ENCODE data around the gene PRMT6. TPM values are rescaled to one million over a fixed set of nuclear protein-coding genes. Genes with fewer than 3 reads are reported as not detected.
"Not testable (repeated sequence)": the region's sequence is repeated elsewhere in the genome, so short reads cannot be mapped to it uniquely, and the experiment has no call there.

The PRMT6 gene
- total RNA-seq, 1 experiment from 2014 or later, result 11.5 TPM

- H3K27me3 Mint-ChIP-seq (ENCODE audit: insufficient read depth, unreplicated experiment), result peaks cover 3% of the 10 kb centered on the region
- Histone ChIP-seq H3K9me3 (no peaks in the 10 kb centered on the region), H3K36me3 (ENCODE audit: control insufficient read depth, insufficient read depth, low read length) (no peaks in the 10 kb centered on the region), H3K4me1 (no peaks in the 10 kb centered on the region), H3K4me3 (ENCODE audit: low read depth, low read length) (no peak overlapping the region), H3K27me3 (replicated peaks; ENCODE audit: control insufficient read depth, insufficient read depth, low read length) (no peaks in the 10 kb centered on the region)
- no peak overlapping the region for H3K4me3 Mint-ChIP-seq (ENCODE audit: unreplicated experiment)
- POLR2A ChIA-PET, result no interaction called here
- no peaks in the 10 kb centered on the region for H3K9me3 Mint-ChIP-seq (ENCODE audit: unreplicated experiment)
- no peak for DNase-seq
- no peak for TF ChIP-seq CTCF (IDR thresholded peaks at IDR 0.05; ENCODE audit: insufficient read depth in 1 of 2, low read depth in 1 of 2, low read length in 1 of 2, severe bottlenecking in 1 of 2, unreplicated experiment in 1 of 2)
- no TSS peak for BruUV-seq (replicated peaks)
- no peaks in the 10 kb centered on the region for H3K4me1 Mint-ChIP-seq (ENCODE audit: low read depth, unreplicated experiment)
- CTCF ChIA-PET, result no interaction called here
- intact Hi-C loops (cut with micrococcal nuclease; ENCODE audit: unreplicated experiment), result no loop called here
- no peak overlapping the region for H3K27ac Mint-ChIP-seq (ENCODE audit: unreplicated experiment)
- no peaks in the 10 kb centered on the region for H3K36me3 Mint-ChIP-seq (ENCODE audit: insufficient read depth, unreplicated experiment)
Measured at GRCh38 chr1:107081102-107081501, 24.6 kb downstream of the PRMT6 start.

- no peaks in the 10 kb centered on the region for H3K9me3 Mint-ChIP-seq (ENCODE audit: unreplicated experiment)
- H3K27ac Mint-ChIP-seq (ENCODE audit: unreplicated experiment), result no peak overlapping the region
- intact Hi-C loops (cut with micrococcal nuclease; ENCODE audit: unreplicated experiment), result no loop called here
- ChIA-PET POLR2A (no interaction called here), CTCF (no interaction called here)
- no peak for DNase-seq
- no peaks in the 10 kb centered on the region for H3K36me3 ChIP-seq (ENCODE audit: control insufficient read depth, insufficient read depth, low read length)
- no peaks in the 10 kb centered on the region for H3K9me3 ChIP-seq
- no peaks in the 10 kb centered on the region for H3K4me1 ChIP-seq
- no peak overlapping the region for H3K4me3 ChIP-seq (ENCODE audit: low read depth, low read length)
- H3K36me3 Mint-ChIP-seq (ENCODE audit: insufficient read depth, unreplicated experiment), result no peaks in the 10 kb centered on the region
- peaks cover 2% of the 10 kb centered on the region for H3K27me3 Mint-ChIP-seq (ENCODE audit: insufficient read depth, unreplicated experiment)
- BruUV-seq (replicated peaks), result no TSS peak
- H3K4me3 Mint-ChIP-seq (ENCODE audit: unreplicated experiment), result no peak overlapping the region
- H3K4me1 Mint-ChIP-seq (ENCODE audit: low read depth, unreplicated experiment), result no peaks in the 10 kb centered on the region
- no peaks in the 10 kb centered on the region for H3K27me3 ChIP-seq (replicated peaks; ENCODE audit: control insufficient read depth, insufficient read depth, low read length)
- TF ChIP-seq CTCF (IDR thresholded peaks at IDR 0.05; ENCODE audit: insufficient read depth in 1 of 2, low read depth in 1 of 2, low read length in 1 of 2, severe bottlenecking in 1 of 2, unreplicated experiment in 1 of 2), result no peak
Measured at GRCh38 chr1:107091418-107091817, 34.9 kb downstream of the PRMT6 start.

- DNase-seq; H3K27me3 ChIP-seq (replicated peaks; ENCODE audit: control insufficient read depth, insufficient read depth, low read length); BruUV-seq (replicated peaks); H3K4me3 ChIP-seq (ENCODE audit: low read depth, low read length); H3K4me3 Mint-ChIP-seq (ENCODE audit: unreplicated experiment); H3K4me1 Mint-ChIP-seq (ENCODE audit: low read depth, unreplicated experiment); H3K9me3 Mint-ChIP-seq (ENCODE audit: unreplicated experiment); H3K4me1 ChIP-seq; H3K36me3 Mint-ChIP-seq (ENCODE audit: insufficient read depth, unreplicated experiment); POLR2A ChIA-PET; H3K9me3 ChIP-seq; H3K36me3 ChIP-seq (ENCODE audit: control insufficient read depth, insufficient read depth, low read length); H3K27me3 Mint-ChIP-seq (ENCODE audit: insufficient read depth, unreplicated experiment); intact Hi-C loops (cut with micrococcal nuclease; ENCODE audit: unreplicated experiment); CTCF ChIA-PET; H3K27ac Mint-ChIP-seq (ENCODE audit: unreplicated experiment): not testable (repeated sequence)
Measured at GRCh38 chr1:107093395-107093794, 36.9 kb downstream of the PRMT6 start.

GRCh38 chr1:107095647-107096046 is 39.2 kb downstream of the PRMT6 start:
- BruUV-seq (replicated peaks), result no TSS peak
- H3K27me3 ChIP-seq (replicated peaks; ENCODE audit: control insufficient read depth, insufficient read depth, low read length), result no peaks in the 10 kb centered on the region
- H3K27ac Mint-ChIP-seq (ENCODE audit: unreplicated experiment), result no peak overlapping the region

More at GRCh38 chr1:107095647-107096046, 39.2 kb downstream of the PRMT6 start:
- H3K9me3 Mint-ChIP-seq (ENCODE audit: unreplicated experiment), result no peaks in the 10 kb centered on the region
- H3K4me1 ChIP-seq, result no peaks in the 10 kb centered on the region
- no peaks in the 10 kb centered on the region for H3K4me1 Mint-ChIP-seq (ENCODE audit: low read depth, unreplicated experiment)
- no peak for DNase-seq
- H3K27me3 Mint-ChIP-seq (ENCODE audit: insufficient read depth, unreplicated experiment), result peaks cover 5% of the 10 kb centered on the region
- ChIA-PET POLR2A (no interaction called here), CTCF (no interaction called here)
- H3K4me3 ChIP-seq (ENCODE audit: low read depth, low read length), result no peak overlapping the region
- no peaks in the 10 kb centered on the region for H3K36me3 ChIP-seq (ENCODE audit: control insufficient read depth, insufficient read depth, low read length)
- no peaks in the 10 kb centered on the region for H3K36me3 Mint-ChIP-seq (ENCODE audit: insufficient read depth, unreplicated experiment)
- intact Hi-C loops (cut with micrococcal nuclease; ENCODE audit: unreplicated experiment), result no loop called here
- no peak for TF ChIP-seq CTCF (IDR thresholded peaks at IDR 0.05; ENCODE audit: insufficient read depth in 1 of 2, low read depth in 1 of 2, low read length in 1 of 2, severe bottlenecking in 1 of 2, unreplicated experiment in 1 of 2)
- H3K9me3 ChIP-seq, result no peaks in the 10 kb centered on the region
- H3K4me3 Mint-ChIP-seq (ENCODE audit: unreplicated experiment), result no peak overlapping the region
